ENCODE data around the gene EVPLL.

DNA sequence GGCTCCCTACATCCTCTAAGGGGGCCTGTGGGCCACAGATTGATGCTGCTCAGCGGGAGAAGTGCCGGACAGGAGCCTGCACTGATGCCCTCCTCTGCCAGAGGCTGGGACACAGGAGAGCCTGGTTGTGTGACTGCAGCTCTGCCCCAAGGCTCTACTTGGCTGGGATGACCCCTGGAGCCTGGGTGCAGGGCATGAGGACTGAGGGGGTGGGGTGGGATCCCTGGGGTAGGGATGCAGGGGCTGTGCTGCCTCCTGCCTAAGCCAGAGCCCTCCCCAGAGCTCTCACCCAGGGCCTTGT, 577 bp downstream of the EVPLL start:
- TF ChIP-seq, protein P1, sequence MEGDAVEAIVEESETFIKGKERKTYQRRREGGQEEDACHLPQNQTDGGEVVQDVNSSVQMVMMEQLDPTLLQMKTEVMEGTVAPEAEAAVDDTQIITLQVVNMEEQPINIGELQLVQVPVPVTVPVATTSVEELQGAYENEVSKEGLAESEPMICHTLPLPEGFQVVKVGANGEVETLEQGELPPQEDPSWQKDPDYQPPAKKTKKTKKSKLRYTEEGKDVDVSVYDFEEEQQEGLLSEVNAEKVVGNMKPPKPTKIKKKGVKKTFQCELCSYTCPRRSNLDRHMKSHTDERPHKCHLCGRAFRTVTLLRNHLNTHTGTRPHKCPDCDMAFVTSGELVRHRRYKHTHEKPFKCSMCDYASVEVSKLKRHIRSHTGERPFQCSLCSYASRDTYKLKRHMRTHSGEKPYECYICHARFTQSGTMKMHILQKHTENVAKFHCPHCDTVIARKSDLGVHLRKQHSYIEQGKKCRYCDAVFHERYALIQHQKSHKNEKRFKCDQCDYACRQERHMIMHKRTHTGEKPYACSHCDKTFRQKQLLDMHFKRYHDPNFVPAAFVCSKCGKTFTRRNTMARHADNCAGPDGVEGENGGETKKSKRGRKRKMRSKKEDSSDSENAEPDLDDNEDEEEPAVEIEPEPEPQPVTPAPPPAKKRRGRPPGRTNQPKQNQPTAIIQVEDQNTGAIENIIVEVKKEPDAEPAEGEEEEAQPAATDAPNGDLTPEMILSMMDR (IDR thresholded peaks at IDR 0.05 in 8 of 11, conservative IDR thresholded peaks at IDR 0.05 in 3 of 11) = no peak
- TF ChIP-seq POLR2A (IDR thresholded peaks at IDR 0.05) (no peak), POLR2AphosphoS5 (IDR thresholded peaks at IDR 0.05) (no peak)

Measured in spleen (tissue), 7 donors.